ENCODE data around the gene NTRK2. TPM values are rescaled to one million over a fixed set of nuclear protein-coding genes. Genes with fewer than 3 reads are reported as not detected.

NTRK2 gene
- total RNA-seq, 1 experiment from 2014 or later: 0.06 TPM

DNA sequence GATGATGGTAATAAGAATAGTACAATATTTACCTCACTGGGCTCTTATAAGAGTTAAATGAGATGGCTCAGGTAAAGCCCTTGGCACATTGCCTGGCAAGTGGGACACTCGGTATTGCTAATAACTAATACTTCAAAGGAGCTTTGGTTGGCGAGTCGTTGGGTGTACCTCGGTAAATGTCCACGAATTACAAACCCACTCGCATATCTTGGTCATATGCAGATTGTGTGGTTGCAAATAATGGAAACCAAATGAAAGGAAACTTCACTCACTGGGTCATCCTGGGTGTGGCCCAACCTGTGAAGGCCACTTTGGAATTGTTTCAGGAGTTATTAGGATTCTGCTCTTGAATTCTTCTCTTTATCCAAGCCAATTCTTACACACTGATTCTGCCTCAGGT is 147.5 kb downstream of the NTRK2 start:
- Histone ChIP-seq H3K27ac (ENCODE audit: low read depth, low read length, poor library complexity, severe bottlenecking) (no peak overlapping the region), H3K27me3 (replicated peaks; ENCODE audit: insufficient read depth, low read depth, low read length, poor library complexity) (peaks cover 7% of the 10 kb centered on the region), H3K4me3 (ENCODE audit: low read depth, low read length, poor library complexity, severe bottlenecking) (no peak overlapping the region), H3K36me3 (ENCODE audit: insufficient read depth, low read length, poor library complexity, severe bottlenecking) (no peaks in the 10 kb centered on the region), H3K4me1 (ENCODE audit: insufficient read depth, low read length, poor library complexity, severe bottlenecking) (peaks cover 5% of the 10 kb centered on the region), H3K9me3 (ENCODE audit: low read depth, low read length, poor library complexity, severe bottlenecking) (no peaks in the 10 kb centered on the region)
- no peak for DNase-seq (ENCODE audit: low spot score)
- ChIA-PET POLR2A (ENCODE audit: low non-redundant PET) (no interaction called here), CTCF (no interaction called here)
- no TSS peak for BruUV-seq (replicated peaks)
- intact Hi-C loops (cut with micrococcal nuclease; ENCODE audit: unreplicated experiment): no loop called here
- TF ChIP-seq EZH2 (IDR thresholded peaks at IDR 0.05; ENCODE audit: borderline replicate concordance, low read depth, low read length, poor library complexity, severe bottlenecking): no peak
- TF ChIP-seq, protein P1, sequence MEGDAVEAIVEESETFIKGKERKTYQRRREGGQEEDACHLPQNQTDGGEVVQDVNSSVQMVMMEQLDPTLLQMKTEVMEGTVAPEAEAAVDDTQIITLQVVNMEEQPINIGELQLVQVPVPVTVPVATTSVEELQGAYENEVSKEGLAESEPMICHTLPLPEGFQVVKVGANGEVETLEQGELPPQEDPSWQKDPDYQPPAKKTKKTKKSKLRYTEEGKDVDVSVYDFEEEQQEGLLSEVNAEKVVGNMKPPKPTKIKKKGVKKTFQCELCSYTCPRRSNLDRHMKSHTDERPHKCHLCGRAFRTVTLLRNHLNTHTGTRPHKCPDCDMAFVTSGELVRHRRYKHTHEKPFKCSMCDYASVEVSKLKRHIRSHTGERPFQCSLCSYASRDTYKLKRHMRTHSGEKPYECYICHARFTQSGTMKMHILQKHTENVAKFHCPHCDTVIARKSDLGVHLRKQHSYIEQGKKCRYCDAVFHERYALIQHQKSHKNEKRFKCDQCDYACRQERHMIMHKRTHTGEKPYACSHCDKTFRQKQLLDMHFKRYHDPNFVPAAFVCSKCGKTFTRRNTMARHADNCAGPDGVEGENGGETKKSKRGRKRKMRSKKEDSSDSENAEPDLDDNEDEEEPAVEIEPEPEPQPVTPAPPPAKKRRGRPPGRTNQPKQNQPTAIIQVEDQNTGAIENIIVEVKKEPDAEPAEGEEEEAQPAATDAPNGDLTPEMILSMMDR (conservative IDR thresholded peaks at IDR 0.05; ENCODE audit: low read depth, low read length): no peak

DNA sequence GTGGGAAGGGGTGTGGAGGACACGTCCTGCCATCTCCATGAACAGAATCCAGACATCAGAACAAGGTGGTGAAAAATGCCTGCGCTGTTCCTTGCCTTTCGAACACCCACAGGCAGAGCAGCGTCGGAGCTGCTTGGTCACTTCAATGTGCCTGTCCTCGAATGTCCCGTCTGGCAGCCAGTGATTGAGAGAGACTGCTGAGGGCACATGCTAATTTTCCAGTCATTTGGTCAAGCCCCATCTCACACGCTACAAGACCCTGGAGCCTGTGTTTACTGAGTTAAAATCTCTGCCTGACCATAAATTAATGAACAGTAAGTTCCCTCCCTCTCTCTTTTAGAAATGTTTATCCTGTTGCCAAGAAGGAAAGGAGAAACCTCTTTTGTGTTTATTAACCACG is 149.3 kb downstream of the NTRK2 start:
- ChIA-PET POLR2A (ENCODE audit: low non-redundant PET) (no interaction called here), CTCF (no interaction called here)
- Histone ChIP-seq H3K27ac (ENCODE audit: low read depth, low read length, poor library complexity, severe bottlenecking) (no peak overlapping the region), H3K9me3 (ENCODE audit: low read depth, low read length, poor library complexity, severe bottlenecking) (no peaks in the 10 kb centered on the region), H3K36me3 (ENCODE audit: insufficient read depth, low read length, poor library complexity, severe bottlenecking) (no peaks in the 10 kb centered on the region), H3K27me3 (replicated peaks; ENCODE audit: insufficient read depth, low read depth, low read length, poor library complexity) (no peaks in the 10 kb centered on the region), H3K4me1 (ENCODE audit: insufficient read depth, low read length, poor library complexity, severe bottlenecking) (peaks cover 5% of the 10 kb centered on the region), H3K4me3 (ENCODE audit: low read depth, low read length, poor library complexity, severe bottlenecking) (no peak overlapping the region)
- no TSS peak for BruUV-seq (replicated peaks)
- TF ChIP-seq EZH2 (IDR thresholded peaks at IDR 0.05; ENCODE audit: borderline replicate concordance, low read depth, low read length, poor library complexity, severe bottlenecking): no peak
- TF ChIP-seq, protein P1 (conservative IDR thresholded peaks at IDR 0.05; ENCODE audit: low read depth, low read length): no peak
- intact Hi-C loops (cut with micrococcal nuclease; ENCODE audit: unreplicated experiment): no loop called here
- DNase-seq (ENCODE audit: low spot score): no peak

DNA sequence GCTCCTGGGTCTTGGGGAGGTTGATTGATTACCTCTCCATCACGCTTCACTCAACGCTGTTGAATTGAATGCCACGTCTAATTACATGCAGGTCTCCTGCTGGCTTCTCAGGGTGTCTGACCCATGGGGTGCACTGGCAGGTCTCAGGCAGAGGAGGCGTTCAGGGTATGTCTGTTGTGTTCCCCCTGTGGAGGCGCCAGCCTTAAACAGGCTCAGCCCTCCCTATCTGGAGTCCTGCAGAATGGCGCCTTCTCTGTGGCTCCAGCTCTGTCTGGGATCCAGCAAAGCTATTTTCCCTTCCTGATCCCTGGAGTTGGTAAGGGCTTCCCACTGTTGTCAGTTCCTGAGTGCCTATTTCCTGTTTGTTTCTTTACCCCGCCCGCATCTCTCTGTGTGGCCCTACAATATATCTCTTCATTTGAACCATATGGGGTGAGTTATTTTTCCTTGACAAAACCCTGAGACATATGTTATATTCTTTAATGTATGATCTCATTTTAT is 150.0 kb downstream of the NTRK2 start:
- H3K4me1 ChIP-seq (ENCODE audit: insufficient read depth, low read length, poor library complexity, severe bottlenecking): peaks cover 5% of the 10 kb centered on the region
- DNase-seq (ENCODE audit: low spot score): peak; percentile 75
- no peak overlapping the region for H3K27ac ChIP-seq (ENCODE audit: low read depth, low read length, poor library complexity, severe bottlenecking)
- CTCF ChIA-PET: no interaction called here
- no peaks in the 10 kb centered on the region for H3K36me3 ChIP-seq (ENCODE audit: insufficient read depth, low read length, poor library complexity, severe bottlenecking)
- H3K9me3 ChIP-seq (ENCODE audit: low read depth, low read length, poor library complexity, severe bottlenecking): no peaks in the 10 kb centered on the region
- no TSS peak for BruUV-seq (replicated peaks)
- TF ChIP-seq, protein P1 (conservative IDR thresholded peaks at IDR 0.05; ENCODE audit: low read depth, low read length): no peak
- TF ChIP-seq EZH2 (IDR thresholded peaks at IDR 0.05; ENCODE audit: borderline replicate concordance, low read depth, low read length, poor library complexity, severe bottlenecking): no peak
- POLR2A ChIA-PET (ENCODE audit: low non-redundant PET): interaction anchor here (0.6 kb wide), 1 partner anchor 858 kb away, joined by 5 read pairs; no protein-coding TSS in a partner anchor
- no peak overlapping the region for H3K4me3 ChIP-seq (ENCODE audit: low read depth, low read length, poor library complexity, severe bottlenecking)
- intact Hi-C loops (cut with micrococcal nuclease; ENCODE audit: unreplicated experiment): no loop called here
- H3K27me3 ChIP-seq (replicated peaks; ENCODE audit: insufficient read depth, low read depth, low read length, poor library complexity): no peaks in the 10 kb centered on the region

All from A673 (cell line).